Mesodermal cell (in vitro differentiated cells): ENCODE results near the gene SPATA6L.
A peak's percentile ranks its signal among the peaks of the same experiment; 100 is the strongest.

ENCODE experiments used
- H3K27ac ChIP-seq: 2 replicates; pipeline ENCODE4 v1.7.0; 2013; ENCODE audit warnings: mild to moderate bottlenecking, low read depth, low read length, moderate library complexity; ENCODE audit not compliant: severe bottlenecking
- H3K36me3 ChIP-seq: 2 replicates; pipeline ENCODE4 v1.7.1; 2013; ENCODE audit warnings: mild to moderate bottlenecking, low read length, moderate library complexity; ENCODE audit not compliant: control insufficient read depth, insufficient read depth
- H3K4me1 ChIP-seq: one replicate; pipeline ENCODE4 v1.7.1; 2013; ENCODE audit warnings: mild to moderate bottlenecking, low read length; ENCODE audit not compliant: insufficient read depth, control insufficient read depth, poor library complexity, severe bottlenecking
- H3K4me3 ChIP-seq: 2 replicates; pipeline ENCODE4 v1.7.0; 2013; ENCODE audit warnings: low read length, control low read depth, mild to moderate bottlenecking; ENCODE audit not compliant: insufficient read depth, poor library complexity, severe bottlenecking; ENCODE audit errors: extremely low read depth
- H3K9me3 ChIP-seq: 2 replicates; pipeline ENCODE4 v1.7.1; 2013; ENCODE audit warnings: mild to moderate bottlenecking, low read length, moderate library complexity; ENCODE audit not compliant: control insufficient read depth
- WGBS, 2 experiments: methylation state at CpG; one replicate each; pipeline ENCODE4 v1.1.5; 2013; ENCODE audit warnings: missing lambda C conversion rate in 2 of 2; ENCODE audit not compliant: insufficient coverage in 2 of 2; 5-methylcytosine and 5-hydroxymethylcytosine counted together

Gene SPATA6L

DNA sequence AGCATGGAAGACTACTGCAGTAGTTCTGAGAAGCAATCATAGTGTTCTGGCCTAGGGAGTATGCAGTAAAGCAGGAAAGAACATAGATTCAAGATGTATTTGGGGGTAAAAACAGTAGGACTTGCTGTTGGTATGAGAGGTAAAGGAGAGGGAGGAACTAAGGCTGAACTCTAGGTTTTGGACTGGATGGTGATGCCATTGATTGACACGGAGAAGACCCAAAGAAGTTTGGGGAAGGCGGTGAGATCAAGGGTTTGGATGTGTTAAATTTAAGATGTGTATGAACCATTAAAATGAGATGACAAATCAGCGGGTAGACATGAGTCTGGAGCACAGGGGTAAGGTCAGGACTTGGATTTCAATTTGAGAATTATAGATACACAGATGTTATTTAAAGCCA lies 11.1 kb upstream of the SPATA6L start:
- 90 to 93% methylated on average over 2 to 3 of the region's 3 CpGs for WGBS, 2 experiments
- no peaks in the 10 kb centered on the region for H3K9me3 ChIP-seq
- no peak overlapping the region for H3K27ac ChIP-seq
- H3K4me3 ChIP-seq: no peak overlapping the region
- H3K4me1 ChIP-seq: peaks cover 7% of the 10 kb centered on the region
- H3K36me3 ChIP-seq: no peaks in the 10 kb centered on the region

DNA sequence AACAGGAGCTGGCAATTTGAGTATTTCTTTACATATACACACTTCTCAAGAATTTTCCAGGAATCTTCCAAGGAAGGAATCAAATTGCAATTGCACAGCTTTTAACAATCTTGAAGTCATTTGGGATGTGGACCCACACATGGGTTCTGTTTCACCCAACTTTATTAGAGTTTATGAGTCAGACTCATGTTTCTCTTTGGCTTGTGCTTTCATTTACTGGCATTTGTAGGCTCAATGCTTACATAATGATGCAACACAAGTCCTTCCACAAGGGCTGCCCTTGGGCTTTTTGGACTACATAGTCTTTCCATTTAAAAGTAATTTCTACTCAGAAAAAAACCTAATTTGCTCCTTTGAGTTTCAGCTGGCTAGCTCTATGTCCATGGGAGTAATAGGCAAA lies 8.5 kb upstream of the SPATA6L start:
- Histone ChIP-seq H3K36me3 (no peaks in the 10 kb centered on the region), H3K27ac (no peak overlapping the region), H3K4me3 (no peak overlapping the region), H3K9me3 (no peaks in the 10 kb centered on the region), H3K4me1 (peaks cover 7% of the 10 kb centered on the region)

DNA sequence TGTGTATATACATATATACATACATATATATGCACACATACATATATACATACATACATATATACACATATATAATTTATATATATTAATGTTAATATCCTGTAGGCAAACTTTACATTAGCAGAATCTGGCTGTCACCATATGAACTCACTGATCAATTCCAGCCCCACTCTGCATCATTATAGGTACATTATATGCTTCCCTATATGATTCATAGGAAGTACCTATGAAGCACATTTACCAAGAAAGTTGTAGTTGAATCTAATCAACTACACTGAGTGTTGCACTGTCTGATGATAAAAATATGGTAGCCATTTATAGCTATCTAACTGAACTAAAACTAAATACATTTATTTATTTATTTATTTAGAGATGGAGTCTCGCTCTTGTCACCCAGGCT lies 5.5 kb upstream of the SPATA6L start:
- WGBS, 2 experiments: 86 to 100% methylated on average over 1 of the region's 1 CpG
- H3K4me3 ChIP-seq: no peak overlapping the region
- H3K27ac ChIP-seq: no peak overlapping the region
- H3K36me3 ChIP-seq: no peaks in the 10 kb centered on the region
- no peaks in the 10 kb centered on the region for H3K4me1 ChIP-seq
- no peaks in the 10 kb centered on the region for H3K9me3 ChIP-seq

GRCh38 chr9:4670591-4670990 lies 4.3 kb upstream of the SPATA6L start:
- Histone ChIP-seq H3K27ac (no peak overlapping the region), H3K4me1 (peaks cover 1% of the 10 kb centered on the region), H3K9me3 (no peaks in the 10 kb centered on the region), H3K36me3 (no peaks in the 10 kb centered on the region), H3K4me3 (no peak overlapping the region)
- WGBS, 2 experiments: no CpG with 5 or more reads among the region's 3 CpGs

GRCh38 chr9:4669890-4670289 lies 3.6 kb upstream of the SPATA6L start:
- Histone ChIP-seq H3K9me3 (no peaks in the 10 kb centered on the region), H3K4me3 (no peak overlapping the region), H3K4me1 (peaks cover 8% of the 10 kb centered on the region), H3K36me3 (no peaks in the 10 kb centered on the region), H3K27ac (no peak overlapping the region)

GRCh38 chr9:4668604-4669003 lies 2.3 kb upstream of the SPATA6L start:
- 71 to 88% methylated on average over 1 of the region's 2 CpGs for WGBS, 2 experiments
- H3K27ac ChIP-seq: no peak overlapping the region
- H3K36me3 ChIP-seq: no peaks in the 10 kb centered on the region
- no peak overlapping the region for H3K4me3 ChIP-seq
- H3K9me3 ChIP-seq: no peaks in the 10 kb centered on the region
- peaks cover 12% of the 10 kb centered on the region for H3K4me1 ChIP-seq

GRCh38 chr9:4667681-4668080 lies 1.4 kb upstream of the SPATA6L start:
- peaks cover 18% of the 10 kb centered on the region for H3K4me1 ChIP-seq
- no CpG with 5 or more reads among the region's 1 CpG for WGBS, 2 experiments
- no peaks in the 10 kb centered on the region for H3K36me3 ChIP-seq
- no peaks in the 10 kb centered on the region for H3K9me3 ChIP-seq
- H3K27ac ChIP-seq: no peak overlapping the region
- no peak overlapping the region for H3K4me3 ChIP-seq

- WGBS, 2 experiments: 100% methylated on average over 1 to 2 of the region's 2 CpGs
- H3K4me1 ChIP-seq: peaks cover 24% of the 10 kb centered on the region
- H3K4me3 ChIP-seq: no peak overlapping the region
- no peaks in the 10 kb centered on the region for H3K36me3 ChIP-seq
- H3K9me3 ChIP-seq: no peaks in the 10 kb centered on the region
- H3K27ac ChIP-seq: no peak overlapping the region
Observed at GRCh38 chr9:4665357-4665756, 923 bp downstream of the SPATA6L start.

DNA sequence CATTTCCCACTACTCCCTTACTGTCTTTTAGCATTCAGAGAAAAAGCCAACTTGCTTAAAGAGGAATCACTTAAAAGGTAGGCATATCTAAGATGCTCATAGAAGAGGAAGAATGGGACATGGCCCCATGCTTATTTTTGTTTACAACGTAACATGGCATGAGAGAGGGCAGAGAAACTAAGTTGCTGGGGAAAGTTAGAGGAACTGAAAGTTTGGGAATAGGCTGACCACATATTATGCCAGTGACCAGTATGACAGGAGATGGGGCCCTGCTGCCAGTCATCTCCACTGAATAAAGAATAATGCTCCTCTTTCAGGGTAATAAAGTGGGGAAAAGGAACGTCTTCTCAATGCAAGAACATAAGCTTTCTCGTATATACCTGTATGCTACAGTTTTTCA lies 2.3 kb downstream of the SPATA6L start:
- 93 to 94% methylated on average over 1 to 3 of the region's 3 CpGs for WGBS, 2 experiments
- Histone ChIP-seq H3K36me3 (no peaks in the 10 kb centered on the region), H3K9me3 (no peaks in the 10 kb centered on the region), H3K27ac (no peak overlapping the region), H3K4me3 (no peak overlapping the region), H3K4me1 (peaks cover 24% of the 10 kb centered on the region)

DNA sequence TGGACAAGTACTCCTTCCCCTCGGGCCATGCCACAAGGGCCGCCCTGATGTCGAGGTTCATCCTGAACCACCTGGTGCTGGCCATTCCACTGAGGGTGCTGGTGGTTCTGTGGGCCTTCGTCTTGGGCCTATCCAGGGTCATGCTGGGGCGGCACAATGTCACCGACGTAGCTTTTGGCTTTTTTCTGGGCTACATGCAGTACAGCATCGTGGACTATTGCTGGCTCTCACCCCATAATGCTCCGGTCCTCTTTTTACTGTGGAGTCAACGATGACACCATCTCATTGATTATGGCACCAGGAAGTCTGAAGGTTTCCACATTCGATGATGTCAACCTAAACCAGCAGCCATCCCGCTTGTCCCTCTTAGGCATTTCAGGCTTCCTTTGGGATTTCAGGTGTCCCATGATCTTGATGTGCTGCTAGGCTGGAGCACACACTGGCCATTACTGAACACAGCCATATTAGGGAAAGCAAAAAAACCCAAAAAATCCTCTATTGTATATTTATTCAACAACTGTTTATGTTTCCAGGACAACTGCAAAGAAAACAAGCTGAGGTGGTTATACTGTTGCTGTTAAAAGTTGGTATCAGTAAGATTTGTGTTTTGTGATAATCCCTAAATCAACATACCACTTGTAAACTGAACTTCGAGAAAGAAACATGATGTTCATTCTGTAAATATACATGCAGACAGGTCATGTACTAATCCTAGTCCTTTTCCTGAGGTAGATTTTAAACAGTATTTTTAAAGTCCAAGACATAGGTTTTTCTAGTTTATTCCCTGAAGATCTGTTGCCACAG lies 3.1 kb downstream of the SPATA6L start:
- Histone ChIP-seq H3K4me3 (peak overlapping the region; percentile 70), H3K36me3 (no peaks in the 10 kb centered on the region), H3K4me1 (peaks cover 24% of the 10 kb centered on the region), H3K9me3 (no peaks in the 10 kb centered on the region), H3K27ac (no peak overlapping the region)
- 48 to 67% methylated on average over 9 to 12 of the region's 13 CpGs for WGBS, 2 experiments

- Histone ChIP-seq H3K4me1 (peaks cover 24% of the 10 kb centered on the region), H3K27ac (peak within 1 kb of the TSS; percentile 29), H3K4me3 (peak within 1 kb of the TSS; percentile 70), H3K36me3 (no peaks in the 10 kb centered on the region), H3K9me3 (no peaks in the 10 kb centered on the region)
- WGBS, 2 experiments: 2 to 3% methylated on average over 60 to 63 of the region's 70 CpGs
Observed at GRCh38 chr9:4662108-4662988, 3.9 kb downstream of the SPATA6L start, which contains the start of gene PLPP6. PLPP6 (plus strand) TSS chr9:4662294; CDS start chr9:4662376, 82 bp downstream.
